Measurements from ENCODE around the gene OR1E1.
"Not testable (repeated sequence)": the region's sequence is repeated elsewhere in the genome, so short reads cannot be mapped to it uniquely, and the experiment has no call there.

Gene OR1E1

DNA sequence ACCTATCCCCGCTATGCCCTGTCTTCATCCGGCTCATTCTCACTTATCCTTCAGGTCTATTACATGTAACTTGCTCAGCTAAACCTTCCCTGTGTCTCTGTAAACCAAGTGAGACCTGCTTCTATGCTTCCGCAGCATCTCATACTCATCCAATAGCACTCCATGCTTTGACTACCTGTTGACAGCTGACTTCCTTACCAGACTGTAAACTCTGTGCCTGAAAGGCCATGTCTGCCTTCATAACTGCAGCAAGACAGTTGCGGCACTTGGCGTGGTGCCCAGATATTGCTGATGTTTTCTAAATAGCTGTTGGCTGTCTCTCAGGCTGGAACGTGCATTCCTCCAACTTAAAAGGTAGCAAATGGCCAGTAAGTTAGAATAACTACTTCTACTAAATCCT lies 1.8 kb upstream of the OR1E1 start:
- Histone ChIP-seq H3K9me3 (ENCODE audit: low read length) (no peaks in the 10 kb centered on the region), H3K27ac (ENCODE audit: low read depth, low read length, poor library complexity, severe bottlenecking) (no peak overlapping the region), H3F3A (ENCODE audit: insufficient read depth, low read length) (no peaks in the 10 kb centered on the region), H3K36me3 (ENCODE audit: insufficient read depth, low read length) (no peaks in the 10 kb centered on the region), H4K20me1 (ENCODE audit: insufficient read depth, low read length) (no peaks in the 10 kb centered on the region), H3K79me2 (ENCODE audit: insufficient read depth, low read length) (no peaks in the 10 kb centered on the region), H3K4me2 (ENCODE audit: low read length) (no peak overlapping the region), H3K27me3 (ENCODE audit: insufficient read depth, low read length) (no peaks in the 10 kb centered on the region), H3K4me1 (ENCODE audit: insufficient read depth, low read length, severe bottlenecking) (no peaks in the 10 kb centered on the region), H2AFZ (ENCODE audit: low read length) (no peak overlapping the region), H3K9me2 (ENCODE audit: low read depth, low read length) (no peaks in the 10 kb centered on the region), H3K9ac (ENCODE audit: low read length) (no peak overlapping the region), H3K4me3 (ENCODE audit: low read depth, low read length, poor library complexity, severe bottlenecking) (no peak overlapping the region)
- TF ChIP-seq, protein P1, sequence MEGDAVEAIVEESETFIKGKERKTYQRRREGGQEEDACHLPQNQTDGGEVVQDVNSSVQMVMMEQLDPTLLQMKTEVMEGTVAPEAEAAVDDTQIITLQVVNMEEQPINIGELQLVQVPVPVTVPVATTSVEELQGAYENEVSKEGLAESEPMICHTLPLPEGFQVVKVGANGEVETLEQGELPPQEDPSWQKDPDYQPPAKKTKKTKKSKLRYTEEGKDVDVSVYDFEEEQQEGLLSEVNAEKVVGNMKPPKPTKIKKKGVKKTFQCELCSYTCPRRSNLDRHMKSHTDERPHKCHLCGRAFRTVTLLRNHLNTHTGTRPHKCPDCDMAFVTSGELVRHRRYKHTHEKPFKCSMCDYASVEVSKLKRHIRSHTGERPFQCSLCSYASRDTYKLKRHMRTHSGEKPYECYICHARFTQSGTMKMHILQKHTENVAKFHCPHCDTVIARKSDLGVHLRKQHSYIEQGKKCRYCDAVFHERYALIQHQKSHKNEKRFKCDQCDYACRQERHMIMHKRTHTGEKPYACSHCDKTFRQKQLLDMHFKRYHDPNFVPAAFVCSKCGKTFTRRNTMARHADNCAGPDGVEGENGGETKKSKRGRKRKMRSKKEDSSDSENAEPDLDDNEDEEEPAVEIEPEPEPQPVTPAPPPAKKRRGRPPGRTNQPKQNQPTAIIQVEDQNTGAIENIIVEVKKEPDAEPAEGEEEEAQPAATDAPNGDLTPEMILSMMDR (IDR thresholded peaks at IDR 0.05; ENCODE audit: low read length), result no peak
- no peak for TF ChIP-seq EZH2 (IDR thresholded peaks at IDR 0.05; ENCODE audit: borderline replicate concordance, low read length)

DNA sequence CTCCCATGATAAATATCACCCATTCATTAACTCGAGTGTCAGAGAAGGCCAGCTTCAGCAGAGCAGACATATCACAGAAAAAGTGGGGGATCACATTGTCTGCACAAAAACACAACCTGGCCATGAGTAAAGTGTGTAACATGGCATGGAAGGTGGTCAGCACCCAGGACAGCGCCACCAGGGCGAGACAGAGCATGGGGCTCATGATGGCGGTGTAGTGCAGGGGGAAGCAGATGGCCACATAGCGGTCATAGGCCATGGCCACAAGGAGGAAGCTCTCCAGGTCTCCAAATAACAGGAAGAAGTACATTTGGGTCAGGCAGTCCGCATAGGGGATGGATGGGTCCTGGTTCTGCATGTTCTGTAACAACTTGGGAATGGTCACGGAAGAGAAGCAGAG lies 409 bp downstream of the OR1E1 start:
- H3F3A ChIP-seq (ENCODE audit: insufficient read depth, low read length); H4K20me1 ChIP-seq (ENCODE audit: insufficient read depth, low read length); H3K9me3 ChIP-seq (ENCODE audit: low read length); H3K27me3 ChIP-seq (ENCODE audit: insufficient read depth, low read length); H3K4me3 ChIP-seq (ENCODE audit: low read depth, low read length, poor library complexity, severe bottlenecking); H3K4me1 ChIP-seq (ENCODE audit: insufficient read depth, low read length, severe bottlenecking); H3K9ac ChIP-seq (ENCODE audit: low read length); H3K79me2 ChIP-seq (ENCODE audit: insufficient read depth, low read length); H2AFZ ChIP-seq (ENCODE audit: low read length); H3K4me2 ChIP-seq (ENCODE audit: low read length); H3K9me2 ChIP-seq (ENCODE audit: low read depth, low read length); H3K27ac ChIP-seq (ENCODE audit: low read depth, low read length, poor library complexity, severe bottlenecking); H3K36me3 ChIP-seq (ENCODE audit: insufficient read depth, low read length): not testable (repeated sequence)

DNA sequence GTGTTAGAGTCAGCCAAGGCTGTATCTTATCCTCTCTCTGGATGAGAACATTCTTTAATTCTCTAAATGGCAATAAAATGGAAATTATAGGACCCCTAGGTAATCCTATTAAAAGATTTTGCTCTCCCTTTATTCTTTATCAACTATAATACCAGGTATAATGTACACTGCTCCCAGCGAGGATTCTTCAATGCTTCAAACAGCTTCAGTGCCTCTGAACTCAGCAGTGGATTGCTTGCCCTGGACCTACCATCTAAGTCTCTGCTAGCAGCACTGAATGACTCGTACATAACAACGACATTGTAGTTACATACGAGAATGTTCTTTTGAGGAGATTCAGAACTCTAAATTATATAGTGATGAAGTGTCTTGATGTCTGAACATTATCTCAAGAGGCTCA lies 8.4 kb downstream of the OR1E1 start:
- Histone ChIP-seq H3F3A (ENCODE audit: insufficient read depth, low read length) (no peaks in the 10 kb centered on the region), H3K27ac (ENCODE audit: low read depth, low read length, poor library complexity, severe bottlenecking) (no peak overlapping the region), H3K4me1 (ENCODE audit: insufficient read depth, low read length, severe bottlenecking) (no peaks in the 10 kb centered on the region), H3K9me2 (ENCODE audit: low read depth, low read length) (no peaks in the 10 kb centered on the region), H3K79me2 (ENCODE audit: insufficient read depth, low read length) (no peaks in the 10 kb centered on the region), H3K27me3 (ENCODE audit: insufficient read depth, low read length) (no peaks in the 10 kb centered on the region), H3K36me3 (ENCODE audit: insufficient read depth, low read length) (no peaks in the 10 kb centered on the region), H3K4me3 (ENCODE audit: low read depth, low read length, poor library complexity, severe bottlenecking) (no peak overlapping the region), H4K20me1 (ENCODE audit: insufficient read depth, low read length) (no peaks in the 10 kb centered on the region), H3K9ac (ENCODE audit: low read length) (no peak overlapping the region), H2AFZ (ENCODE audit: low read length) (no peak overlapping the region), H3K4me2 (ENCODE audit: low read length) (no peak overlapping the region), H3K9me3 (ENCODE audit: low read length) (no peaks in the 10 kb centered on the region)
- TF ChIP-seq, protein P1 (IDR thresholded peaks at IDR 0.05; ENCODE audit: low read length), result no peak
- TF ChIP-seq EZH2 (IDR thresholded peaks at IDR 0.05; ENCODE audit: borderline replicate concordance, low read length), result no peak

DNA sequence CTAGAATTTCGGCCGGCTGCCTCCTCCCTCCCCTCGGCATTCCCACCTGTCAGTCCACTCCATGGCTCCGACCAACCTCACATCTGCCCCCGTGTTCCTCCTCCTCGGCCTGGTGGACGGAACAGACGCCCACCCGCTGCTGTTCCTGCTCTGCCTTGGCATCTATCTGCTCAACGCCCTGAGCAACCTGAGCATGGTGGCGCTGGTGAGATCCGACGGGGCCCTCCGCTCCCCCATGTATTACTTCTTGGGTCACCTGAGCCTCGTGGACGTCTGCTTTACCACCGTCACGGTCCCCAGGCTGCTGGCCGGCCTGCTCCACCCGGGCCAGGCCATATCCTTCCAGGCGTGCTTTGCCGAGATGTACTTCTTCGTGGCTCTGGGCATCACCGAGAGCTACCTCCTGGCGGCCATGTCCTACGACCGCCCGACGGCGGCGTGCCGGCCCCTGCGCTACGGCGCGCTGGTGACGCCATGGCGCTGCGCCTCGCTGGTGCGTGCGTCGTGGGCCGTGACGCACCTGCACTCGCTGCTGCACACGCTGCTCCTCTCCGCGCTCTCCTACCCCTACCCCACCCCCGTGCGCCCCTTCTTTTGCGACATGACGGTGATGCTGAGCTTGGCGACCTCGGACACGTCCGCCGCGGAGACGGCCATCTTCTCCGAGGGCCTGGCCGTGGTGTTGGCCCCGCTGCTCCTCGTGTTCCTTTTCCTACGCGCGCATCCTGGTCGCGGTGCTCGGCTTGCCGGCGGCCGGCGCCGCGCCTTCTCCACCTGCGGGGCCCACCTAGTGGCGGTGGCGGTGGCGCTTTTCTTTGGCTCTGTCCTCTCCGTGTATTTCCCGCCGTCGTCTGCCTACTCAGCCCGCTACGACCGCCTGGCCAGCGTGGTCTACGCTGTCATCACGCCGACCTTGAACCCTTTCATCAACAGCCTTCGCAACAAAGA lies 12.1 kb downstream of the OR1E1 start, which contains the start of gene OR3A2:
TSS of gene OR3A2 (minus strand) at position 440 of the 948 bp plus-strand sequence.
- Histone ChIP-seq H3F3A (ENCODE audit: insufficient read depth, low read length) (no peaks in the 10 kb centered on the region), H3K27ac (ENCODE audit: low read depth, low read length, poor library complexity, severe bottlenecking) (no peak within 1 kb of the TSS), H3K9me3 (ENCODE audit: low read length) (no peaks in the 10 kb centered on the region), H3K4me1 (ENCODE audit: insufficient read depth, low read length, severe bottlenecking) (no peaks in the 10 kb centered on the region), H3K27me3 (ENCODE audit: insufficient read depth, low read length) (no peaks in the 10 kb centered on the region), H4K20me1 (ENCODE audit: insufficient read depth, low read length) (no peaks in the 10 kb centered on the region), H3K4me2 (ENCODE audit: low read length) (no peak within 1 kb of the TSS), H3K4me3 (ENCODE audit: low read depth, low read length, poor library complexity, severe bottlenecking) (no peak within 1 kb of the TSS), H3K9me2 (ENCODE audit: low read depth, low read length) (no peaks in the 10 kb centered on the region), H2AFZ (ENCODE audit: low read length) (no peak within 1 kb of the TSS), H3K79me2 (ENCODE audit: insufficient read depth, low read length) (no peaks in the 10 kb centered on the region), H3K36me3 (ENCODE audit: insufficient read depth, low read length) (no peaks in the 10 kb centered on the region), H3K9ac (ENCODE audit: low read length) (no peak within 1 kb of the TSS)
- TF ChIP-seq EZH2 (IDR thresholded peaks at IDR 0.05; ENCODE audit: borderline replicate concordance, low read length), result no peak
- TF ChIP-seq, protein P1 (IDR thresholded peaks at IDR 0.05; ENCODE audit: low read length), result no peak

All from OCI-LY1 (cell line).